ENCODE measurements around the gene ZFAND3. TPM values are rescaled to one million over a fixed set of nuclear protein-coding genes. Genes with fewer than 3 reads are reported as not detected.

ZFAND3 gene
- total and polyA plus RNA-seq, 10 donors = 9.3 to 63.7 (median 49.9) TPM

GRCh38 chr6:37919417-37920157 lies 100.1 kb downstream of the ZFAND3 start:
- 80 to 93% (median 90%) methylated on average over 3 of the region's 3 CpGs for WGBS, 5 donors
- intact Hi-C loops (cut with DNase I; ENCODE audit: low total_unique reads) = no loop called here

GRCh38 chr6:37920667-37921066 lies 101.1 kb downstream of the ZFAND3 start:
- Histone ChIP-seq H3K36me3 (peaks cover 0 to 14% (median 0%) of the 10 kb centered on the region in 6 donors), H3K27ac (no peak overlapping the region), H3K4me1 (peaks cover 0 to 80% (median 34%) of the 10 kb centered on the region in 6 donors), H3K27me3 (replicated peaks in 1 of 7) (no peaks in the 10 kb centered on the region), H3K4me3 (no peak overlapping the region), H3K9me3 (no peaks in the 10 kb centered on the region)
- intact Hi-C loops (cut with DNase I; ENCODE audit: low total_unique reads) = no loop called here
- 51 to 69% (median 61%) methylated on average over 2 of the region's 2 CpGs for WGBS, 5 donors
- no peak for DNase-seq
- no peak for TF ChIP-seq POLR2AphosphoS5 (IDR thresholded peaks at IDR 0.05)
- TF ChIP-seq CTCF (IDR thresholded peaks at IDR 0.05 in 8 of 11, conservative IDR thresholded peaks at IDR 0.05 in 3 of 11) = no peak
- TF ChIP-seq POLR2A (IDR thresholded peaks at IDR 0.05) = no peak

More at GRCh38 chr6:37919417-37920157, 100.1 kb downstream of the ZFAND3 start:
- no peak for TF ChIP-seq POLR2A (IDR thresholded peaks at IDR 0.05)
- TF ChIP-seq CTCF (IDR thresholded peaks at IDR 0.05 in 8 of 11, conservative IDR thresholded peaks at IDR 0.05 in 3 of 11) = no peak
- no peak for TF ChIP-seq POLR2AphosphoS5 (IDR thresholded peaks at IDR 0.05)
- no peak for DNase-seq
- H3K9me3 ChIP-seq = no peaks in the 10 kb centered on the region
- peaks cover 0 to 86% (median 31%) of the 10 kb centered on the region in 6 donors for H3K4me1 ChIP-seq
- no peak overlapping the region for H3K4me3 ChIP-seq
- peaks cover 0 to 17% (median 0%) of the 10 kb centered on the region in 6 donors for H3K36me3 ChIP-seq
- no peak overlapping the region for H3K27ac ChIP-seq
- H3K27me3 ChIP-seq (replicated peaks in 1 of 7) = no peaks in the 10 kb centered on the region

- TF ChIP-seq POLR2A (IDR thresholded peaks at IDR 0.05) (no peak), CTCF (IDR thresholded peaks at IDR 0.05 in 8 of 11, conservative IDR thresholded peaks at IDR 0.05 in 3 of 11) (no peak), POLR2AphosphoS5 (IDR thresholded peaks at IDR 0.05) (no peak)
- Histone ChIP-seq H3K36me3 (no peaks in the 10 kb centered on the region), H3K9me3 (no peaks in the 10 kb centered on the region), H3K27ac (no peak overlapping the region), H3K4me3 (no peak overlapping the region), H3K4me1 (peaks cover 0 to 73% (median 33%) of the 10 kb centered on the region in 6 donors), H3K27me3 (replicated peaks in 1 of 7) (no peaks in the 10 kb centered on the region)
- intact Hi-C loops (cut with DNase I; ENCODE audit: low total_unique reads) = no loop called here
- WGBS, 5 donors = 89 to 98% (median 91%) methylated on average over 1 of the region's 1 CpG
- no peak for DNase-seq
Observed at GRCh38 chr6:37922563-37922962, 103.0 kb downstream of the ZFAND3 start.

GRCh38 chr6:37923514-37923913 lies 104.0 kb downstream of the ZFAND3 start:
- DNase-seq = no peak
- Histone ChIP-seq H3K4me3 (no peak overlapping the region), H3K27ac (no peak overlapping the region), H3K36me3 (no peaks in the 10 kb centered on the region), H3K27me3 (replicated peaks in 1 of 7) (no peaks in the 10 kb centered on the region), H3K9me3 (no peaks in the 10 kb centered on the region), H3K4me1 (peaks cover 0 to 80% (median 31%) of the 10 kb centered on the region in 6 donors)
- TF ChIP-seq POLR2A (IDR thresholded peaks at IDR 0.05) = no peak
- TF ChIP-seq POLR2AphosphoS5 (IDR thresholded peaks at IDR 0.05) = no peak
- no peak for TF ChIP-seq CTCF (IDR thresholded peaks at IDR 0.05 in 8 of 11, conservative IDR thresholded peaks at IDR 0.05 in 3 of 11)
- intact Hi-C loops (cut with DNase I; ENCODE audit: low total_unique reads) = no loop called here

Measured in spleen (tissue), 11 donors.